Peyer's patch (tissue), 4 donors: ENCODE data around the gene RERE.

ENCODE experiments used
- POLR2A ChIP-seq, 2 donors: fragments of 450-650 bp; IDR thresholded peaks; one replicate each; pipeline ENCODE4 v1.5.1; 2017; ENCODE audit warnings: antibody characterized with exemption in 2 of 2, mild to moderate bottlenecking in 2 of 2, moderate library complexity in 2 of 2
- TF ChIP-seq, protein P1 (sequence below), 6 experiments: fragments of 450-650 bp in 4 of 6; fragments of 200-600 bp in 2 of 6; sonication (generic) in 1 of 6; IDR thresholded peaks; one replicate each; pipeline ENCODE4 v1.5.1; 2017 to 2019; ENCODE audit warnings: antibody characterized with exemption in 6 of 6, mild to moderate bottlenecking in 3 of 6, moderate library complexity in 1 of 6

- TF ChIP-seq, protein P1, sequence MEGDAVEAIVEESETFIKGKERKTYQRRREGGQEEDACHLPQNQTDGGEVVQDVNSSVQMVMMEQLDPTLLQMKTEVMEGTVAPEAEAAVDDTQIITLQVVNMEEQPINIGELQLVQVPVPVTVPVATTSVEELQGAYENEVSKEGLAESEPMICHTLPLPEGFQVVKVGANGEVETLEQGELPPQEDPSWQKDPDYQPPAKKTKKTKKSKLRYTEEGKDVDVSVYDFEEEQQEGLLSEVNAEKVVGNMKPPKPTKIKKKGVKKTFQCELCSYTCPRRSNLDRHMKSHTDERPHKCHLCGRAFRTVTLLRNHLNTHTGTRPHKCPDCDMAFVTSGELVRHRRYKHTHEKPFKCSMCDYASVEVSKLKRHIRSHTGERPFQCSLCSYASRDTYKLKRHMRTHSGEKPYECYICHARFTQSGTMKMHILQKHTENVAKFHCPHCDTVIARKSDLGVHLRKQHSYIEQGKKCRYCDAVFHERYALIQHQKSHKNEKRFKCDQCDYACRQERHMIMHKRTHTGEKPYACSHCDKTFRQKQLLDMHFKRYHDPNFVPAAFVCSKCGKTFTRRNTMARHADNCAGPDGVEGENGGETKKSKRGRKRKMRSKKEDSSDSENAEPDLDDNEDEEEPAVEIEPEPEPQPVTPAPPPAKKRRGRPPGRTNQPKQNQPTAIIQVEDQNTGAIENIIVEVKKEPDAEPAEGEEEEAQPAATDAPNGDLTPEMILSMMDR (IDR thresholded peaks at IDR 0.05): no peak
- no peak for TF ChIP-seq POLR2A (IDR thresholded peaks at IDR 0.05)
Measured at GRCh38 chr1:8812081-8812480, 5.4 kb downstream of the RERE start.
